ENCODE data around the gene MYO5A. TPM values are rescaled to one million over a fixed set of nuclear protein-coding genes. Genes with fewer than 3 reads are reported as not detected.
"Not testable (repeated sequence)": the region's sequence is repeated elsewhere in the genome, so short reads cannot be mapped to it uniquely, and the experiment has no call there.

Gene MYO5A
- polyA plus RNA-seq, 4 donors, result 7.4 to 8.2 (median 7.8) TPM

DNA sequence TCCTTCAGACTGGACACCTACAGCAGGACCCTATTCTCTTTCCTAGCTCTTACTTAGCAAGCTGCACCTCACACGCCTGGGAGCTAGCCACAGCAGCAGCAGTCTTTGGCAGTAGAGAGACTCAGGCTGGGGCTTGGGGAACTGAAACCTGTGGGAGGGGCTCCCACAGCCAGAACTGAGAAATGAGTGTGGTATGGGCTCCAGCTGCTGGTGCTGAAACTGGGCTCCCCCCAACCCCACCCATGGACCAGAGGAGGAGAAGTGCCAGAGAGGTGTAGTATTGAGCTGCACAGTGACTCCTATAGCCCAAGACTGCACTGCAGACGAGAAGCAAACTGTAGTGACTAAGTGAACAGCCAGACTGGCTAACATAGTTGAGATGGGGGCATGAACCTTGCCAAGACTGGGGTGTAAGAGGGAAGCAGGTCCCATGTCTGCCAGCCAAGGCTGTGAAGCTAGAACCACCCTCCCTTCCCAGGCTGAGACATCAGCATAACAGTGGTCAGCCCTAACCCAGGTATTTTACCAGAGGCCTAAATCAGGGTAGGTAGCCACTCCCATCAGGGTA is 62.5 kb downstream of the MYO5A start:
- DNase-seq (ENCODE audit: low read depth in 4 of 4, low spot score in 3 of 4), result no peak

GRCh38 chr15:52464478-52464877 is 64.2 kb downstream of the MYO5A start:
- DNase-seq (ENCODE audit: low read depth in 4 of 4, low spot score in 3 of 4), result no peak

- no peak for DNase-seq (ENCODE audit: low read depth in 4 of 4, low spot score in 3 of 4)
Observed at GRCh38 chr15:52464040-52464439, 64.6 kb downstream of the MYO5A start.

- DNase-seq (ENCODE audit: low read depth in 4 of 4, low spot score in 3 of 4), result no peak
Observed at GRCh38 chr15:52463638-52464037, 65.0 kb downstream of the MYO5A start.

GRCh38 chr15:52462806-52463360 is 65.8 kb downstream of the MYO5A start:
- DNase-seq (ENCODE audit: low read depth in 4 of 4, low spot score in 3 of 4), result no peak

DNA sequence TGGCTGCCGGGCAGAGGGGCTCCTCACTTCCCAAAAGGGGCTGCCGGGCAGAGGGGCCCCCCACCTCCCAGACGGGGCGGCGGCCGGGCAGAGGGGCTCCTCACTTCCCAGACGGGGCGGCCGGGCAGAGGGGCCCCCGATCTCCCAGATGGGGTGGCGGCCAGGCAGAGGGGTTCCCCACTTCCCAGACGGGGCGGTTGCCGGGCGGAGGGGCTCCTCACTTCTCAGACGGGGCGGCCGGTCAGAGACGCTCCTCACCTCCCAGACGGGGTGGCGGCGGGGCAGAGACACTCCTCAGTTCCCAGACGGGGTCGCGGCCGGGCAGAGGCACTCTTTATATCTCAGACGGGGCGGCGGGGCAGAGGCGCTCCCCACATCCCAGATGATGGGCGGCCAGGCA is 69.0 kb downstream of the MYO5A start:
- DNase-seq (ENCODE audit: low read depth in 4 of 4, low spot score in 3 of 4), result not testable (repeated sequence)

DNA sequence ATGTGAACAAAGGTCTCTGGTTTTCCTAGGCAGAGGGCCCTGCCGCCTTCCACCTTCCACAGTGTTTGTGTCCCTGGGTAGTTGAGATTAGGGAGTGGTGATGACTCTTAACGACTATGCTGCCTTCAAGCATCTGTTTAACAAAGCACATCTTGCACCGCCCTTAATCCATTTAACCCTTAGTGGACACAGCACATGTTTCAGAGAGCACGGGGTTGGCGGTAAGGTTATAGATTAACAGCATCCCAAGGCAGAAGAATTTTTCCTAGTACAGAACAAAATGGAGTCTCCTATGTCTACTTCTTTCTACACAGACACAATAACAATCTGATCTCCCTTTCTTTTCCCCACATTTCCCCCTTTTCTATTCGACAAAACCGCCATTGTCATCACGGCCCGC is 69.4 kb downstream of the MYO5A start:
- not testable (repeated sequence) for DNase-seq (ENCODE audit: low read depth in 4 of 4, low spot score in 3 of 4)

DNA sequence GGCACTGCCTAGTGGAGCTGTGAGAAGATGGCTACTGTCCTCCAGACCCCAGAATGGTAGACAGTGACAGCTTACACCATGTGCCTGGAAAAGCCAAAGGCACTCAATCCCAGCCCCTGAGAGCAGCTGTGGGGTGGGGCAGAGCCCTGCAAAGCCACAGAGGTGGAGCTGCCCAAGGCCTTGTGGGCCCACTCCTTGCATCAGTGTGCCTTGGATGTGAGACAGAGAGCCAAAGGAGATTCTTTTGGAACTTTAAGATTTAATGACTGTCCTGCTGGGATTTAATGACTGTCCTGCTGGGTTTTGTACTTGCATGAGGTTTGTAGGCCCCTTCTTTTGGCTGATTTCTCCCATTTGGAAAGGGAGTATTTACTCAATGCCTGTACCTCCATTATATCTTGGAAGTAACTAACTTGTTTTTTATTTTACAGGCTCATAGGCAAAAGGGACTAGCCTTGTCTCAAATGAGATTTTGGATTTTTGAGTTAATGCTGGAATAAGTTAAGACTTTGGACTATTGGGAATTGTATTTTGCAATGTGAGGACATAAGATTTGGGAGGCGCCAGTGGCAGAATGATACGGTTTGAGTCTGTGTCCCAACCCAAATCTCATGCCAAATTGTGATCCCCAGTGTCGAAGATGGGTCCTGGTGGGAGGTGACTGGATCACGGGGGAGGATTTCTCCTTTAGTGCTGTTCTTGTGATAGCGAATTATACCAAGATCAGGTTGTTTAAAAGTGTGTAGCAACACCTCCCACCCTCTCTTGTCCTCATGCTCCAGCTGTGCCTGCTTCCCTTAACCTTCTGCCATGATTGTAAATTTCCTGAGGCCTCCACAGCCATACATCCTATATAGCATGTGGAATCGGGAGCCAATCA is 80.4 kb downstream of the MYO5A start:
- DNase-seq (ENCODE audit: low read depth in 4 of 4, low spot score in 3 of 4), result no peak

DNA sequence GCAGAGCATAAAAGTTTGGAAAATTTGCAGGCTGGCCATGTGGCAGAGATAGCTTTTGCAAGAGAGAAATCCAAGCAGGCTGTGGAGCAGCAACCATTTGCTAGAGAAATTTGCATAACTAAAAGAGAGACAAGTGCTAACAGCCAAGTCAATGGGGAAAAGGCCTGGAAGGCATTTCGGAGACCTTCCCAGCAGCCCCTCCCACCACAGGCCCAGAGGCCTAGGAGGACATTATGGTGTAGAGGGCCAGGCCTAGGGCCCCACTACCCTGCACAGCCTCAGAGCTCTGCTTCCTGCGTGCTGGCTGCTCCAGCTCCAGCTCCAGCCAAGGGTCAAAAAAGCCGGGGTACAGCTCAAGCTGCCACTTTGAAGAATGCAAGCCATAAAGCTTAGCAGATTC is 82.7 kb downstream of the MYO5A start:
- no peak for DNase-seq (ENCODE audit: low read depth in 4 of 4, low spot score in 3 of 4)

GRCh38 chr15:52445553-52445952 is 83.1 kb downstream of the MYO5A start:
- DNase-seq (ENCODE audit: low read depth in 4 of 4, low spot score in 3 of 4), result no peak

GRCh38 chr15:52443205-52443604 is 85.5 kb downstream of the MYO5A start:
- DNase-seq (ENCODE audit: low read depth in 4 of 4, low spot score in 3 of 4), result not testable (repeated sequence)

- DNase-seq (ENCODE audit: low read depth in 4 of 4, low spot score in 3 of 4), result no peak
Observed at GRCh38 chr15:52441841-52442240, 86.8 kb downstream of the MYO5A start.

DNA sequence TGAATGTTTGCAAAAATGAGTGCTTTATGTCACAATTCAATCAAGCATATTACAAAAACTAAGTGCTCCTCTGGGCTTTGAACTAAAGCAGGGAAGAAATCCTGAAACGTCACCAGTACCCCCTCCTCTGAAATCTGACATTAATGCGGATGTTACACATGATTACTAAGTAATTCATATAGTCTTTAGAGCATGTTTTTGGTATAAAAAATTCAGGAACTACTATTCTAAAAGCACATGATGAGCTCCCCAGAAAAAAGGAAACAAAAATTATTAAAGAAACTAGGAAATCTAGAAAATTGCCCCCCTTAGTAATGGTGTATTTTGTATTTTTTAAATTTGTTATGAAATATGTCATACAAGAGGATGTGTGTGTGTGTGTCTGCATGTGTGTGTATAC is 87.7 kb downstream of the MYO5A start:
- DNase-seq (ENCODE audit: low read depth in 4 of 4, low spot score in 3 of 4), result no peak

DNA sequence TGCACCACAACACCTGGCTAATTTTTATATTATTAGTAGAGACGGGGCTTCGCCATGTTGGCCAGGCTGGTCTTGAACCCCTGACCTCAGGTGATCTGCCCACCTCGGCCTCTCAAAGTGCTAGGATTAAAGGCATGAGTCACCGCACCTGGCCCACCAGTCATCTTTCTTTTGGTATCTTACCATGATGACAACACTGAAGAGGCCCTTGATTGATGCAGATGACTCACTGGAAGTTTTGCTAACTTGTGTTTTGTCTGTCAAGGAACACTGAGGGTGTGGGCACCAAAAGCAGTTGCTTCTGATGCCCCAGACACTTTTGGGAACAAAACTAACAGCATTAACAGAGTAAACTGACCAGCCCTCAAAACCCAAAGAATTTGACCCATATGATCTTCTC is 88.3 kb downstream of the MYO5A start:
- DNase-seq (ENCODE audit: low read depth in 4 of 4, low spot score in 3 of 4), result no peak

DNA sequence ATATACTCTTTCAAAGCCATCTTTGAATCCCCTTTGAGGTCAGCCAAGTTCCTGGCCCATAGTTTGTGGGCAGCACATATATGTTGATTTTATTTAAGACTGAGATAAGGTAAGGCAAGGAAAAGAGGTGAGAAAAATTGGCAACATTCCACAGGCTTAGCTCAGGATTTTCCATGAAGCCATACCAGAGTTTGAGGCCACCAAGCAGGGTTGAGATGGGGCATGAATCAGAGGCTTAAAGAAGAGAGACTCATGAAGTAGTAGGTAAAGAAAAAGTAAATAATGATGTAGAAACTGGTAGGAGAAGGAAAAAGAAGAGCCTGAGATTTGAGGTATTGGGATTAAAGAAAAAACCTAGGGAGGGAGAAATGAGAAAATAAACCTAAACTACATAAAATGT is 89.2 kb downstream of the MYO5A start:
- DNase-seq (ENCODE audit: low read depth in 4 of 4, low spot score in 3 of 4), result no peak

- DNase-seq (ENCODE audit: low read depth in 4 of 4, low spot score in 3 of 4), result not testable (repeated sequence)
Observed at GRCh38 chr15:52439042-52439441, 89.6 kb downstream of the MYO5A start.

- DNase-seq (ENCODE audit: low read depth in 4 of 4, low spot score in 3 of 4), result no peak
Observed at GRCh38 chr15:52438047-52438446, 90.6 kb downstream of the MYO5A start.

- no peak for DNase-seq (ENCODE audit: low read depth in 4 of 4, low spot score in 3 of 4)
Observed at GRCh38 chr15:52437646-52438045, 91.0 kb downstream of the MYO5A start.

- no peak for DNase-seq (ENCODE audit: low read depth in 4 of 4, low spot score in 3 of 4)
Observed at GRCh38 chr15:52436981-52437380, 91.7 kb downstream of the MYO5A start.

DNA sequence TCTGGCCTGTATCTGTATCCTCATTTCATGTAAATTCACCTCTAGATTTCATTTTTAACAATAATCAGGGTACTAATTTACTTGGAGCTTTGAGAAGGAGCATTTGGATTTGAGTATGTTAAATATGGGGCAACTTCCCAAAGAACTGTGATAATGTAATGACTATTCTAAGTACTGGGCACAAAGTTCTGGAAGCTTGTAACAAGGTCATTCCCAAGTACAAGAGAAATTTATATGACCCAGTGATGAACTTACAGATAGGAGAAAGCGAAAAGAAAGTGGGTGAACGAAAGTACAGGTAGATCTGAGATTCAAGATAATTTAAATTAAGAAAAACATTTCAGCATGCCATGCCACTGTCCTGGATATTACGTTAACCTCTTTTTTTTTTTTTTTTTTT is 93.8 kb downstream of the MYO5A start:
- no peak for DNase-seq (ENCODE audit: low read depth in 4 of 4, low spot score in 3 of 4)

DNA sequence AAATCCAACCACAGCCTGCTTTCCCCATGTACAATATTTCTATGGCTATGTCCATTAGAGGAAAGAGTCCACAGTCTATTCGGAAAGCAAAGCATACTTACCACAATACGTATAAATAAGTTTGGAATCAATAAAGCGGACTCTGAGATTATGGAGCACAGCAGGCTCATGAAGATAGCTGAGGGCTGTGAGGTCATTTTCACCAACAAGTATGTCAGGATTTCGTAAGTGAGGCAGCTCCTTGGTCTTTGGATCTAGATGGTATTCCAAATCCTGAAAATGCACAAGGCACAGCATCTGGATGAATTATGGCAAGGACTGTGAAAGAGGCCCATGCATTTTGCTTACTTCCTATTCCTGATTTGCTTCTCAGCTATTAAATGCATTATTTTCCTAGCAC is 100.4 kb downstream of the MYO5A start:
- no peak for DNase-seq (ENCODE audit: low read depth in 4 of 4, low spot score in 3 of 4)

- DNase-seq (ENCODE audit: low read depth in 4 of 4, low spot score in 3 of 4), result no peak
Observed at GRCh38 chr15:52427804-52428203, 100.9 kb downstream of the MYO5A start.

Measured in right renal pelvis (tissue), 4 donors.